Measurements from ENCODE around the gene TSSK6. TPM values are rescaled to one million over a fixed set of nuclear protein-coding genes. Genes with fewer than 3 reads are reported as not detected.

Gene TSSK6
- total and polyA plus RNA-seq, 10 of the 15 experiments (the other 5 are each of a cell fraction or from before 2014, with no cell fraction given): 0.06 to 3.6 (median 0.98) TPM; not detected in 2

GRCh38 chr19:19538061-19538784 is 22.9 kb upstream of the TSSK6 start, which contains the start of gene CILP2 (continued):
- TF ChIP-seq NR2C1 (IDR thresholded peaks at IDR 0.05): no peak

- no peak overlapping the region for H3K27ac ChIP-seq (ENCODE audit: control insufficient read depth, insufficient read depth)
- CTCF ChIA-PET: interaction anchor here (1.0 kb wide), 1 partner anchor 107 kb away, joined by 3 read pairs; no protein-coding TSS in a partner anchor
- TF ChIP-seq ATF7 (IDR thresholded peaks at IDR 0.05; ENCODE audit: low read depth): no peak
- H3K27me3 ChIP-seq (replicated peaks in 1 of 2; ENCODE audit: control insufficient read depth in 2 of 2, insufficient read depth in 2 of 2, low read length in 1 of 2): peaks cover 0 to 3% of the 10 kb centered on the region in 2 experiments; a peak in 1 of 4 replicates
- no peak overlapping the region for H2AFZ ChIP-seq (ENCODE audit: control insufficient read depth, low read depth, low read length)
- in situ Hi-C loops (cut with MboI) (loop anchor here (25.0 kb wide), 4 partner anchors 875 to 1500 kb away; partner anchors contain the start of genes ZNF66 and ZNF737), intact Hi-C loops (cut with micrococcal nuclease; ENCODE audit: unreplicated experiment) (no loop called here)
- BruUV-seq (replicated peaks): no TSS peak
- peaks cover 0 to 3% of the 10 kb centered on the region in 2 experiments; a peak in 2 of 4 replicates for H3K36me3 ChIP-seq (ENCODE audit: control insufficient read depth in 2 of 2, insufficient read depth in 2 of 2, low read length in 1 of 2)
- H3K4me2 ChIP-seq (ENCODE audit: control insufficient read depth, insufficient read depth): no peak overlapping the region
- no peaks in the 10 kb centered on the region for H3K79me2 ChIP-seq (ENCODE audit: control insufficient read depth, insufficient read depth, low read length)
- 82% methylated on average over 51 of the region's 59 CpGs for WGBS (ENCODE audit: insufficient coverage, insufficient replicate concordance, low lambda C conversion rate, missing lambda C conversion rate)
- FAIRE-seq (no peak), ATAC-seq (no peak), DNase-seq (ENCODE audit: low read depth, low spot score) (no peak)
- no peaks in the 10 kb centered on the region for H4K20me1 ChIP-seq (ENCODE audit: control insufficient read depth, insufficient read depth)
- SMC1A ChIA-PET (ENCODE audit: uncharacterized antibody, unreplicated experiment): no interaction called here
- no peaks in the 10 kb centered on the region; the same call in 2 of the 3 replicates for H3K9me3 ChIP-seq (replicated peaks; ENCODE audit: control insufficient read depth, insufficient read depth, low read length)
- no peak overlapping the region for H3K4me3 ChIP-seq
- POLR2A ChIA-PET: no interaction called here
- H3K4me1 ChIP-seq (ENCODE audit: control insufficient read depth, insufficient read depth, low read length): peaks cover 3% of the 10 kb centered on the region
- H3K9ac ChIP-seq (ENCODE audit: control insufficient read depth, insufficient read depth, low read length): no peak overlapping the region
- RAD21 ChIA-PET (ENCODE audit: unreplicated experiment): no interaction called here
Observed at GRCh38 chr19:19537075-19538048, 22.0 kb upstream of the TSSK6 start.

Measured in GM12878 (cell line).